B cell (primary cell): ENCODE measurements around the gene IFNL3.

ENCODE experiments used
- CTCF ChIP-seq: fragments of 200-600 bp; IDR thresholded peaks from one replicate; pipeline ENCODE4 v1.8.0; 2022; ENCODE audit warnings: antibody characterized with exemption, mild to moderate bottlenecking
- EZH2 ChIP-seq: IDR thresholded peaks from 2 replicates; pipeline ENCODE4 v1.6.1; 2012; ENCODE audit warnings: borderline replicate concordance, low read depth, mild to moderate bottlenecking, moderate library complexity, low read length; ENCODE audit not compliant: insufficient read depth, poor library complexity, severe bottlenecking

- TF ChIP-seq CTCF: no peak
- TF ChIP-seq EZH2: no peak
Measured at GRCh38 chr19:39240421-39240820, 4.4 kb downstream of the IFNL3 start.
